ENCODE measurements around the gene C11orf91. TPM values are rescaled to one million over a fixed set of nuclear protein-coding genes. Genes with fewer than 3 reads are reported as not detected.
"Not testable (repeated sequence)": the region's sequence is repeated elsewhere in the genome, so short reads cannot be mapped to it uniquely, and the experiment has no call there.

The C11orf91 gene
- total and polyA plus RNA-seq, 7 donors, result not detected

DNA sequence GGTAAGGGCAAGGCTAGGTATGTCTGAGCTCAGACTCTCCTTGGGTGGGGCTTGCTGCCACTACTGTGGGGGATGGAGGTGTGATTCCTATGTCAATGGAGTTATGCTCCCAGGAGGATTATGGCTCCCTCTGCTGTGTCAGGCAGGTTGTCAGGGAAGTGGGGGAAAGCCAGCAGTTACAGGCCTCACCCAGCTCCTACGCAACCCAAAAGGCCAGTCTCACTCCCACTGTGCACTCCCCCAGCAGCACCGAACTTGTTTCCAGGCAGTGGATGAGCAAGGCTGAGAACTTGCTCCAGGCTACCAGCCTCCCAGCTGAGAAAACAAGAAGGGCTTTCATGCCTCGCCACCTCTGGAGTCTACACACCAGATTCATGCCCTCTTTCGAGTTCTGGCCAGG, 18.2 kb downstream of the C11orf91 start:
- H3K27me3 ChIP-seq, result peaks cover 0 to 4% (median 0%) of the 10 kb centered on the region in 3 donors
- no peaks in the 10 kb centered on the region for H3K9me3 ChIP-seq
- no peak for DNase-seq
- no peaks in the 10 kb centered on the region for H3K4me1 ChIP-seq
- WGBS, 2 donors, result 86 to 92% methylated on average over 4 of the region's 4 CpGs
- intact Hi-C loops (cut with DNase I), result no loop called here
- no peaks in the 10 kb centered on the region for H3K36me3 ChIP-seq
- no peak overlapping the region for H3K4me3 ChIP-seq
- TF ChIP-seq EP300 (IDR thresholded peaks at IDR 0.05) (no peak), POLR2AphosphoS5 (IDR thresholded peaks at IDR 0.05) (no peak), POLR2A (IDR thresholded peaks at IDR 0.05) (no peak)
- TF ChIP-seq, protein P1, sequence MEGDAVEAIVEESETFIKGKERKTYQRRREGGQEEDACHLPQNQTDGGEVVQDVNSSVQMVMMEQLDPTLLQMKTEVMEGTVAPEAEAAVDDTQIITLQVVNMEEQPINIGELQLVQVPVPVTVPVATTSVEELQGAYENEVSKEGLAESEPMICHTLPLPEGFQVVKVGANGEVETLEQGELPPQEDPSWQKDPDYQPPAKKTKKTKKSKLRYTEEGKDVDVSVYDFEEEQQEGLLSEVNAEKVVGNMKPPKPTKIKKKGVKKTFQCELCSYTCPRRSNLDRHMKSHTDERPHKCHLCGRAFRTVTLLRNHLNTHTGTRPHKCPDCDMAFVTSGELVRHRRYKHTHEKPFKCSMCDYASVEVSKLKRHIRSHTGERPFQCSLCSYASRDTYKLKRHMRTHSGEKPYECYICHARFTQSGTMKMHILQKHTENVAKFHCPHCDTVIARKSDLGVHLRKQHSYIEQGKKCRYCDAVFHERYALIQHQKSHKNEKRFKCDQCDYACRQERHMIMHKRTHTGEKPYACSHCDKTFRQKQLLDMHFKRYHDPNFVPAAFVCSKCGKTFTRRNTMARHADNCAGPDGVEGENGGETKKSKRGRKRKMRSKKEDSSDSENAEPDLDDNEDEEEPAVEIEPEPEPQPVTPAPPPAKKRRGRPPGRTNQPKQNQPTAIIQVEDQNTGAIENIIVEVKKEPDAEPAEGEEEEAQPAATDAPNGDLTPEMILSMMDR (IDR thresholded peaks at IDR 0.05), result no peak
- H3K27ac ChIP-seq, result no peak overlapping the region

DNA sequence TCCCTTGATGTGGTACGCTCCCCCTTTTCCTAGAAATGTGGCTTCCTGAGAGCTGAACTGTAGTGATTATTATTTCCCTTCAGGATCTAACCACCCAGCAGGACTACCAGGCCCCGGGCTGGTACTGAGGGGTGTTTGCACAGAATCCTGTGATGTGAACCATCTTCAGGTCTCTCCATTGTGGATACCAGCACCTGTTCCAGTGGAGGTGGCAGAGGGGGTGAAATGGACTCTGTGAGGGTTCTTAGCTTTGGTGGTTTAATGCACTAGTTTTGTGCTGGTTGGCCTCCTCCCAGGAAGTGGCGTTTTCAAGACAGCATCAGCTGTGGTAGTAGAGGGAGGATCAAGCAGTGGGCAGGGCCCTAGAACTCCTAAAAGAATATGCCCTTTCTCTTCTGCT, 18.6 kb downstream of the C11orf91 start:
- Histone ChIP-seq H3K4me3 (no peak overlapping the region), H3K27me3 (peaks cover 0 to 4% (median 0%) of the 10 kb centered on the region in 3 donors), H3K36me3 (no peaks in the 10 kb centered on the region), H3K4me1 (no peaks in the 10 kb centered on the region), H3K9me3 (no peaks in the 10 kb centered on the region), H3K27ac (no peak overlapping the region)
- intact Hi-C loops (cut with DNase I), result no loop called here
- no peak for DNase-seq
- TF ChIP-seq, protein P1 (IDR thresholded peaks at IDR 0.05), result no peak
- no peak for TF ChIP-seq POLR2AphosphoS5 (IDR thresholded peaks at IDR 0.05)
- TF ChIP-seq EP300 (IDR thresholded peaks at IDR 0.05), result no peak
- no peak for TF ChIP-seq POLR2A (IDR thresholded peaks at IDR 0.05)
- WGBS, 2 donors, result 85 to 90% methylated on average over 3 of the region's 3 CpGs

DNA sequence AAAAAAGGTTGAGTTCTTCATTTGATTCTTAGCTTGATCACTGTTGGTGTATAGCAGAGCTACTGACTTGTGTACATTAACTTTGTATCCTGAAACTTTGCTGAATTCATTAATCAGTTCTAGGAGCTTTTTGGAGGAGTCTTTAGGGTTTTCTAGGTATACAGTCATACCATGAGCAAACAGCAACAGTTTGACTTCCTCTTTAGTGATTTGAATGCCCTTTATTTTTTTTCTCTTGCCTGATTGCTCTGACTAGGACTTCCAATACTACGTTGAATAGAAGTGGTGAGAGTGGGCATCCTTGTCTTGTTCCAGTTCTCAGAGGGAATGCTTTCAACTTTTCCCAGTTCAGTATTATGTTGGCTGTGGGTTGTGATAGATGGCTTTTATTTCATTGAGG, 22.0 kb downstream of the C11orf91 start:
- 50 to 68% methylated on average over 1 of the region's 1 CpG for WGBS, 2 donors
- H3K9me3 ChIP-seq; H3K27me3 ChIP-seq; H3K4me1 ChIP-seq; H3K4me3 ChIP-seq; intact Hi-C loops (cut with DNase I); H3K27ac ChIP-seq; H3K36me3 ChIP-seq; DNase-seq: not testable (repeated sequence)

DNA sequence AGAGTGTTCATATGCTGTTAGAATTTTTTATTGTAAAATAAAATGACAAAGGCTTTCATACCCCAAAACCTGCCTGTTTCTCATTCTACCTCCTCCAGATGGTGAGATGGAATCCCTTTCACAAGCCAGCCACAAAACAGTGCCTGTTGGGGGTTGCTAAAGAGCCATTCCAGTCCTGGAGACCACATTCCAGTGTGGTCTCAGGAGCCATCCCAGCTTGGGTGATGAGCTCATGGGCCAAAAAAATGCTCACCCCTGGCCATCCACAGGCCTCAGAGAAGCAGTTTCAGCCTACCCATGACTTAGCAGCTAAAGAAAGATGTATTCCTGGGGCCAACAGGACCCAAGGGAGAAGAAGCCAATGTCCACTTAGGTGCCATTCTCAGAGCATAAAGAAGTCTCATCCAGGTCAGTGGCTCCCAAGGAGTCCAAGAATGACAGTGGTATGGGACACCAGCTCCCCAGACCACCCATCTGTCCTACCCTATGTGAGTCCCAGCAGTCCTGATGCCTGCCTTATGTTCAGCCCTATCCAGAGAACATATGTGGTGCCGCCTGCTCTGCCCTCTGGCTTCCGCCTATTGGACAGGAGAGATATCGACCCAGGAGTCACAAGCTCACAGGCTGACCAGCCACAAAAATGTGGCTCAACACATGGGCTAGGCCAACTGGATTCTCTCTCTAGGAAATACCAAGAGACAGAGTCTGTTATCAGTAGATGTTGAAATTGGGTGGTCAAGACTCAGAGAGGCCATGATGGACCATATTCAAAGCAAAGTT, 26.4 kb downstream of the C11orf91 start:
- intact Hi-C loops (cut with DNase I), result no loop called here
- no peak for DNase-seq
- H3K4me1 ChIP-seq, result no peaks in the 10 kb centered on the region
- no peaks in the 10 kb centered on the region for H3K36me3 ChIP-seq
- no peaks in the 10 kb centered on the region for H3K9me3 ChIP-seq
- no peaks in the 10 kb centered on the region for H3K27me3 ChIP-seq
- 95 to 96% methylated on average over 3 of the region's 3 CpGs for WGBS, 2 donors
- H3K4me3 ChIP-seq, result no peak overlapping the region
- no peak overlapping the region for H3K27ac ChIP-seq
- TF ChIP-seq EP300 (IDR thresholded peaks at IDR 0.05) (no peak), POLR2AphosphoS5 (IDR thresholded peaks at IDR 0.05) (no peak), POLR2A (IDR thresholded peaks at IDR 0.05) (no peak)
- TF ChIP-seq, protein P1 (IDR thresholded peaks at IDR 0.05), result no peak

DNA sequence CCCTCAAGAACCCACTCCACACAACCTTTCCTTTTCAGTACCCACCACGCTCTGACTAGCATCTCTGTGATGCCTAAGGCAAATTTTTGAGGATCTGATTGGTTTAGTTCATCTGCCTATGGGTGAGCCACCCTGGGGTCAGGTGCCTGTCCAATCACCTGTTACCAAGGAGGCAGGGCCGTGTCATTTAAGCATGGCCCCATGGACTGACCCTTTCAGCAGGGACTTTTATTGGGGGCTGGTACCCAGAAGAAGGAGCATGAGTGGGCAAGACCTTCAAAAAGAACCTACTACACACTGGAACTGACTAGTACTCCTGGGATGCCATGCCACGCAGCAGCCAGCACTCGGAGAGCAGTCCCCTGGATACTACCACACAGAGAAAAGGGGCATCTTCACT, 28.4 kb downstream of the C11orf91 start:
- Histone ChIP-seq H3K27ac (no peak overlapping the region), H3K9me3 (no peaks in the 10 kb centered on the region), H3K4me3 (no peak overlapping the region), H3K27me3 (no peaks in the 10 kb centered on the region), H3K4me1 (no peaks in the 10 kb centered on the region), H3K36me3 (no peaks in the 10 kb centered on the region)
- DNase-seq, result no peak
- TF ChIP-seq POLR2AphosphoS5 (IDR thresholded peaks at IDR 0.05) (no peak), EP300 (IDR thresholded peaks at IDR 0.05) (no peak), POLR2A (IDR thresholded peaks at IDR 0.05) (no peak)
- TF ChIP-seq, protein P1 (IDR thresholded peaks at IDR 0.05), result no peak
- WGBS, 2 donors, result 84% methylated on average over 4 of the region's 4 CpGs
- intact Hi-C loops (cut with DNase I), result no loop called here
